Femur (tissue), 1 donor: Measurements from ENCODE around the gene PHACTR4.
"Not testable (repeated sequence)": the region's sequence is repeated elsewhere in the genome, so short reads cannot be mapped to it uniquely, and the experiment has no call there.

Source experiments
- DNase-seq: peaks from one replicate; pipeline ENCODE4 v3.0.0-alpha.2; 2017

The PHACTR4 gene

GRCh38 chr1:28526886-28527285 is 157.3 kb downstream of the PHACTR4 start:
- DNase-seq: no peak

- no peak for DNase-seq
Observed at GRCh38 chr1:28530456-28530855, 160.9 kb downstream of the PHACTR4 start.

- DNase-seq: no peak
Observed at GRCh38 chr1:28534671-28535070, 165.1 kb downstream of the PHACTR4 start.

GRCh38 chr1:28535180-28535579 is 165.6 kb downstream of the PHACTR4 start:
- DNase-seq: no peak

GRCh38 chr1:28537457-28538199 is 168.1 kb downstream of the PHACTR4 start:
- DNase-seq: no peak

GRCh38 chr1:28538286-28538685 is 168.7 kb downstream of the PHACTR4 start:
- DNase-seq: no peak

GRCh38 chr1:28540651-28541050 is 171.1 kb downstream of the PHACTR4 start:
- no peak for DNase-seq

- DNase-seq: not testable (repeated sequence)
Observed at GRCh38 chr1:28541414-28542015, 172.0 kb downstream of the PHACTR4 start.

- no peak for DNase-seq
Observed at GRCh38 chr1:28545246-28545628, 175.7 kb downstream of the PHACTR4 start.

- no peak for DNase-seq
Observed at GRCh38 chr1:28548318-28548717, 178.8 kb downstream of the PHACTR4 start.
